Measurements from ENCODE around the gene ZBP1.

- no peak for TF ChIP-seq PPARA (CRISPR knock-in tag; IDR thresholded peaks at IDR 0.05; ENCODE audit: borderline replicate concordance)
- TF ChIP-seq TSHZ2 (CRISPR knock-in tag; IDR thresholded peaks at IDR 0.05) = no peak
- no peak for TF ChIP-seq CSRNP3 (CRISPR knock-in tag; IDR thresholded peaks at IDR 0.05)
- TF ChIP-seq ZNF565 (CRISPR knock-in tag; conservative IDR thresholded peaks at IDR 0.05; ENCODE audit: low read depth) = no peak
- no peak for TF ChIP-seq POU6F1 (CRISPR knock-in tag; IDR thresholded peaks at IDR 0.05; ENCODE audit: borderline replicate concordance, low read depth)
- TF ChIP-seq ZFP3 (CRISPR knock-in tag; IDR thresholded peaks at IDR 0.05) = no peak
- no peak for TF ChIP-seq ZC3H10 (CRISPR knock-in tag; IDR thresholded peaks at IDR 0.05)
- TF ChIP-seq ISL1 (CRISPR knock-in tag; IDR thresholded peaks at IDR 0.05) = no peak
- no peak for TF ChIP-seq ARNTL (CRISPR knock-in tag; IDR thresholded peaks at IDR 0.05; ENCODE audit: borderline replicate concordance, low read depth)
- no peak for TF ChIP-seq RARB (CRISPR knock-in tag; IDR thresholded peaks at IDR 0.05)
- no peak for TF ChIP-seq TOX (CRISPR knock-in tag; IDR thresholded peaks at IDR 0.05; ENCODE audit: borderline replicate concordance)
- no peak for TF ChIP-seq ZNF70 (CRISPR knock-in tag; IDR thresholded peaks at IDR 0.05)
- TF ChIP-seq ZFP30 (CRISPR knock-in tag; IDR thresholded peaks at IDR 0.05) = no peak
These were observed 25.9 kb downstream of the ZBP1 start for GRCh38 chr20:57594092-57594951.

Data from SK-N-SH treated with all-trans-retinoic acid at 6 μM for 48 hours (cell line).